ENCODE data around the gene C9orf152. TPM values are rescaled to one million over a fixed set of nuclear protein-coding genes. Genes with fewer than 3 reads are reported as not detected.

The C9orf152 gene
- total RNA-seq, 1 donor from 2014 or later = not detected

DNA sequence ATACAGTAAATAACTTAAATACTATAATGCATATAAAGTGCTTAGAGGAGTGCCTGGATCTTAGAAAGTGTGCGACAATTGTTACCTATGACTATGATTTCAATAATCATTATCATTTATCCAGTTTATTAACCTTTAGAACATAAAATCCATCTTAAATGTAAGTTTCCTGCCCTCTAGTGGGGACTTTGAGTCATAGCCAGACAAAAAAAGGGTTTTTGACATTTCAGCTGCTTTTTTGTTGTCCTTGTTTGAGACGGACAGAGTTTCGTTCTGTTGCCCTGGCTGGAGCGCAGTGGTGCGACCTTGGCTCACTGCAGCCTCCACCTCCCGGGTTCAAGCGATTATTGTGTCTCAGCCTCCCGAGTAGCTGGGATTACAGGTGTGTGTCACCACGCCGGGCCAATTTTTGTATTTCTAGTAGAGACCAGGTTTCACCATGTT, 9.7 kb upstream of the C9orf152 start:
- TF ChIP-seq, protein P1, sequence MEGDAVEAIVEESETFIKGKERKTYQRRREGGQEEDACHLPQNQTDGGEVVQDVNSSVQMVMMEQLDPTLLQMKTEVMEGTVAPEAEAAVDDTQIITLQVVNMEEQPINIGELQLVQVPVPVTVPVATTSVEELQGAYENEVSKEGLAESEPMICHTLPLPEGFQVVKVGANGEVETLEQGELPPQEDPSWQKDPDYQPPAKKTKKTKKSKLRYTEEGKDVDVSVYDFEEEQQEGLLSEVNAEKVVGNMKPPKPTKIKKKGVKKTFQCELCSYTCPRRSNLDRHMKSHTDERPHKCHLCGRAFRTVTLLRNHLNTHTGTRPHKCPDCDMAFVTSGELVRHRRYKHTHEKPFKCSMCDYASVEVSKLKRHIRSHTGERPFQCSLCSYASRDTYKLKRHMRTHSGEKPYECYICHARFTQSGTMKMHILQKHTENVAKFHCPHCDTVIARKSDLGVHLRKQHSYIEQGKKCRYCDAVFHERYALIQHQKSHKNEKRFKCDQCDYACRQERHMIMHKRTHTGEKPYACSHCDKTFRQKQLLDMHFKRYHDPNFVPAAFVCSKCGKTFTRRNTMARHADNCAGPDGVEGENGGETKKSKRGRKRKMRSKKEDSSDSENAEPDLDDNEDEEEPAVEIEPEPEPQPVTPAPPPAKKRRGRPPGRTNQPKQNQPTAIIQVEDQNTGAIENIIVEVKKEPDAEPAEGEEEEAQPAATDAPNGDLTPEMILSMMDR (IDR thresholded peaks at IDR 0.05) = peak; percentile 82
- no peak overlapping the region for H3K4me3 Mint-ChIP-seq (ENCODE audit: unreplicated experiment)
- no peaks in the 10 kb centered on the region for H3K36me3 Mint-ChIP-seq (ENCODE audit: unreplicated experiment)
- peaks cover 3% of the 10 kb centered on the region for H3K4me1 Mint-ChIP-seq (ENCODE audit: unreplicated experiment)
- H3K27me3 Mint-ChIP-seq (ENCODE audit: unreplicated experiment) = peaks cover 30% of the 10 kb centered on the region
- H3K9me3 Mint-ChIP-seq (ENCODE audit: unreplicated experiment) = no peaks in the 10 kb centered on the region
- DNase-seq (ENCODE audit: extremely low spot score, unreplicated experiment) = no peak
- H3K27ac Mint-ChIP-seq (ENCODE audit: unreplicated experiment) = no peak overlapping the region

DNA sequence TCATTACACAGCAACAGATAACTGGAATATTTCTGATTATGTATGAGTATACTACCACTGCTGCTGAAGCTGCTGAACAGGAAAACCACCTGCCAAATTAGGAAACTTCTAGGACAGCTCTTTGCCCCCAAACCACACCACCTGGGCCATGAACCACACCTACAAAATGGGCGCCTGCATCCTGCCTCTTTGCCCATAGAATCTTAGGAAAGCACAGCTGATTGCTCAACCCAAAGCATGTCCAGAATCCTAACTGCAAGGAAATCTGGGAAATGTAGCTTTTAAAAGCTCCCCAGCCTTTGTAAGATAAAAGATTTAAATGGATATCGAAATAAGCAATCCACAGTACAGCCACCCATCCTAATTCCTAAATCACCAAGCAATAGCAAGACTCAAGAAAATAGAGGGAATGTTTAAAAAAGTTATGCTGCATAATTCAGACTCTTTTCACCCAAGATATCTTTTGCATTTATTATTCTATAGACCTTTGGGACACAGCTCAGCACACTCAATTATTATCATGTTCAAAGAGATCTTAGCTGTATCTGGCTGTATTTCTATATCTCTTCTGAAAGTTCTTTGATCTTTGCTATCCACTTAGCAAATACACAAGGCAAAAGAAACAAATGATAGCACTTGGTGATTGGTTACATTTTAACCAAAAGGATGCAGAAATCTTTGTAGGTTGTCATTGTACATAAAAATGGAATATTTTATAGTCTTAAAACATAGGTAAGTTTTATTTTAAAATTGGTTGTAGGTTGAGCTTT, 6.8 kb upstream of the C9orf152 start:
- H3K9me3 Mint-ChIP-seq (ENCODE audit: unreplicated experiment) = peaks cover 5% of the 10 kb centered on the region
- peaks cover 3% of the 10 kb centered on the region for H3K4me1 Mint-ChIP-seq (ENCODE audit: unreplicated experiment)
- peaks cover 41% of the 10 kb centered on the region for H3K27me3 Mint-ChIP-seq (ENCODE audit: unreplicated experiment)
- no peak for DNase-seq (ENCODE audit: extremely low spot score, unreplicated experiment)
- no peak overlapping the region for H3K27ac Mint-ChIP-seq (ENCODE audit: unreplicated experiment)
- no peaks in the 10 kb centered on the region for H3K36me3 Mint-ChIP-seq (ENCODE audit: unreplicated experiment)
- TF ChIP-seq, protein P1 (IDR thresholded peaks at IDR 0.05) = no peak
- H3K4me3 Mint-ChIP-seq (ENCODE audit: unreplicated experiment) = no peak overlapping the region

DNA sequence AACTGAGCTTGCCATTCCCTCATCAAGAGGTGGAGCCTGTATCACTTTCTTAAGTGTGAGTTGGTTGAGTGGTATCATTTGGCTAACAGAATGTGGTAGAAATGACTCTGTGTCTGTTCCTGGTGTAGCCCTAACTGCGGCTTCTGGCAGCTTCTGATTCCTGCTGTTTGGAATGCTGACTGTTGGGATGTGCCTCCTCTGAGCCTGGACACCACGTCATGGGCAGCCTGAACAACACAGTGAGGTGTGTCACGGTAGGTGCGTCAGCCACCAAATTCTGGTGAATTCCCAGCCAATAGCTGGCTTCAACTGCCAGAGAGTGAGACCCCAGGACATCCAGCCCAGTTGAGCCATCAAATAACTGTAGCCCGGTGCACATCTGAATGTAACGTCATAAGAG, 6.1 kb upstream of the C9orf152 start:
- Mint-ChIP-seq H3K27me3 (ENCODE audit: unreplicated experiment) (peaks cover 40% of the 10 kb centered on the region), H3K27ac (ENCODE audit: unreplicated experiment) (no peak overlapping the region), H3K9me3 (ENCODE audit: unreplicated experiment) (peaks cover 5% of the 10 kb centered on the region), H3K36me3 (ENCODE audit: unreplicated experiment) (no peaks in the 10 kb centered on the region), H3K4me3 (ENCODE audit: unreplicated experiment) (no peak overlapping the region), H3K4me1 (ENCODE audit: unreplicated experiment) (peaks cover 3% of the 10 kb centered on the region)
- TF ChIP-seq, protein P1 (IDR thresholded peaks at IDR 0.05) = no peak
- no peak for DNase-seq (ENCODE audit: extremely low spot score, unreplicated experiment)

DNA sequence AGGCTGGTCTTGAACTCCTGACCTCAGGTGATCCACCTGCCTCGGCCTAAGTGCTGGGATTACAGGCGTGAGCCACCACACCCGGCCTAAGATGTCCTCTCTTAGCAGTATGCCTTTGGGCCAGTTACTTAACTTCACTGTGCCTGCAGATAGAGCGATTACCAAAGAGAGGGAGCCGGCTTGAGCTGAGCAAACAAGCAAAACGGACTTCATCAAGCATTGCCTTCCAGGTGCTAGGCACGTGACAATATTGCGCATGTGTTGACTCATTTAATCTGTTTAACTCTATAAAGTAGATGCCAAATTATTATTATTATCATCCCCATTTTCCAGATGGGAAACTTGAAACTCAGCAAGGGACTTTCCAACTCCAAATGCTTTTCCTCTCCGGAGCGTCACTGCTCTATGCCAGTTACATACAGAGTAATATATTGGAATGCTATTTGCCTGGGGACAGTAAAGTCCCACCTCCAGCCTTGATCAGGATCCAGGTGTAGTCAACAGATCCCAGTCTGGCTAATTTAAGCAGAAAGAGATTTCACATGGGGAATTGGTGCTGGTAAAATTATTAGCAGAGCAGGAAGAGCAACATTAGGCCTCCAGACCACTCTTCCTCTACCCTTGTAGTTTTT, 5.6 kb upstream of the C9orf152 start:
- Mint-ChIP-seq H3K9me3 (ENCODE audit: unreplicated experiment) (peaks cover 5% of the 10 kb centered on the region), H3K27ac (ENCODE audit: unreplicated experiment) (no peak overlapping the region), H3K4me1 (ENCODE audit: unreplicated experiment) (peaks cover 3% of the 10 kb centered on the region), H3K4me3 (ENCODE audit: unreplicated experiment) (no peak overlapping the region), H3K36me3 (ENCODE audit: unreplicated experiment) (no peaks in the 10 kb centered on the region), H3K27me3 (ENCODE audit: unreplicated experiment) (peaks cover 41% of the 10 kb centered on the region)
- DNase-seq (ENCODE audit: extremely low spot score, unreplicated experiment) = no peak
- TF ChIP-seq, protein P1 (IDR thresholded peaks at IDR 0.05) = no peak

DNA sequence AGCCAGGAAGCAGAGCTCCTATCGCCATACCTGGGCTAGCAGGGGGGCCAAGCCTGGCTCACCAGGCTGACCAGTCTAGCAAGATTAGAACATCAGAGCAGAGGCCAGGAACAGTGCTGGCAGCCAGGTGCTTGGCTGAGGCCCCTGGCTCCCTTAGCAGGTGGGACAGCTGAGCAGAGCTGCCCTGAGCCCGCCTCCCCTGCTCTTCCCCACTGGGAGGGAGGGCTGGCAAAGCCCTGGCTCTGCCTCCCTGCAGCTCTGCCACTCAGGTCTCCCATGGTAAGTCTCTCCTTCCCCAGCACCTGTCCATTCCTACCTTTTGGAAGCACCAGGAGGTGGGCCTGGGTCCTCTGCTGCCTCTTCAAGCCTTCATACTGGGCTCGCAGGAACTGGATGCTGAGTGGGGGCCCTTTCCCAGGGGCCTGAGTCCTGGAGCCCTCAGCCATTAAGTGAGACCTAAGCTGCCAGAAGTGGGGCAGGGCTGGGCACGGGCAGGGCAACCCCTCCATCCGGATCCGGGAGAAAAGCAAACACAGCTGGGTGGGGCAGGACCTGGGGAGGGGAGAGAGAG, 803 bp downstream of the C9orf152 start:
- no peaks in the 10 kb centered on the region for H3K4me1 Mint-ChIP-seq (ENCODE audit: unreplicated experiment)
- H3K27me3 Mint-ChIP-seq (ENCODE audit: unreplicated experiment) = peaks cover 28% of the 10 kb centered on the region
- DNase-seq (ENCODE audit: extremely low spot score, unreplicated experiment) = no peak
- no peak overlapping the region for H3K27ac Mint-ChIP-seq (ENCODE audit: unreplicated experiment)
- TF ChIP-seq, protein P1 (IDR thresholded peaks at IDR 0.05) = no peak
- H3K36me3 Mint-ChIP-seq (ENCODE audit: unreplicated experiment) = no peaks in the 10 kb centered on the region
- peaks cover 5% of the 10 kb centered on the region for H3K9me3 Mint-ChIP-seq (ENCODE audit: unreplicated experiment)
- H3K4me3 Mint-ChIP-seq (ENCODE audit: unreplicated experiment) = no peak overlapping the region

Data from osteocyte (in vitro differentiated cells).